Left ventricle myocardium superior (tissue), 1 donor: ENCODE measurements around the gene TIAM1. TPM values are rescaled to one million over a fixed set of nuclear protein-coding genes. Genes with fewer than 3 reads are reported as not detected.

Experiments
- ATAC-seq: fragments of 200-7000 bp; cut with Tn5 transposase; one replicate; pipeline ENCODE4 v1.9.1; 2020; ENCODE audit warnings: mild to moderate bottlenecking, moderate library complexity
- DNase-seq: peaks from one replicate; pipeline ENCODE4 v3.0.0-alpha.2; 2020
- intact Hi-C: fragments of 100-400 bp; cut with micrococcal nuclease; formaldehyde crosslinking; loops from one replicate; pipeline ENCODE4 v1.11.0; 2022
- total RNA-seq: library from RNA; stranded (reverse); fragmentation: NEBNext Ultra II Directional; extraction: Animal tissue kit (Norgen Biotek cat#: 25700); gene quantifications from one replicate; pipeline ENCODE4 v1.2.1, GENCODE V29; 2021
- donor health status: DM: no; HTN: yes; CAD: no; lungs with severe emphysema.

The TIAM1 gene
- total RNA-seq, 1 donor from 2014 or later: 1.8 TPM

DNA sequence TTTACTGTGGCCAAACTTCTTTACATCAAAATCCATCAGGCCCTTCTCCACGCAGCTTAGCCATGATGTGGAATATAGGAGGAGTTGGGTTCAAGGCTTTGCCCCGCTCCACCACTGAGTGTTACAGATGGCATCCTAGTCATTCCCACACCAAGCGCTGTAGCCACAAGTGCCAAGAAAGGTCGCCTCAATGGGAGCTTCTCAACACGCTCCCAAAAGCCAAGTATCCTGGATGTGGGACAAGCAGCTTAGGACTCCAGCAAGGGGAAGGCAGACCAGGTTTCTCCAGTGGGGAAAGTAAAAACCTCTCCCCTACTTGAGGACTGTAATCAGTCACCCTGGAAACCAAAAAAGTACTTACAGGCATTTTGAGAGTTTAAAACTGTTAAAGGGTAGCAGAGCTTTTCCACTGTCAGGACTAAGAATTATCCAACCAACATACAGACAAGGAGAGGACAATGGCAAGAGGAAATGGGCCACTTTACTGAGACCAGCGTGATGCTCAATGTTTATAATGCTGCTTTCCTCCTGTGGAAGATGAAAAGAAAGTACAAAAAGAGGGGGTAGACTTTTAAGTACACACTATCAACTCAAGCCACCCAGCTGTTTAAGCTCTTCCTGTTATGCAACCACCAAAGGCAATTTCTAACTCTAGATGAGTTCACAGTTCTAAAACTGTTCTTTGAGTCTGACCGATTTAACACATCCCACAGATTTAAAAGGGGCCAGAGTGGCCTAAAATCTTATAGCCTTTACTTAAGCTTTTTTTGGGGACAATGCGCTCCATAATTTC lies 185.1 kb downstream of the TIAM1 start:
- intact Hi-C loops: no loop called here
- ATAC-seq: peak; percentile 70
- no peak for DNase-seq

GRCh38 chr21:31157756-31158155 lies 186.3 kb downstream of the TIAM1 start:
- intact Hi-C loops: no loop called here

DNA sequence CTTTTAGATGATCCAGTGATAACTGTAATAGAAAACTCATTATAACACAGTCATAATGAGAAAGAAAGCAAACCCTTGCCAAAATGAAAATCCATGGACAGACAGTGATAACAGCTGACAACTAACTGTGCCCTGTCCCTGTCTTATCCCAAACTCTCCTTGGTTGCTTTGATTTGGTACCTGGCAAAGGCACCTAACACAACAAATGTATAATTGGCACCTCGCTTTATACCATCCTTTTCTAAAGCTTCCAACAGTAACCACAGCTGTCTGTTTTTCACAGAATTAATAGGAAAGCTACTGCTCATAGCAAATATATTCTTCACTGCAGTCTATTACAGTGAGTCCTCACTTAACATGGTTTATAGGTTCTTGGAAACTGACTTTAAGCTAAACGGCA lies 187.4 kb downstream of the TIAM1 start:
- intact Hi-C loops: no loop called here

More at GRCh38 chr21:31157756-31158155, 186.3 kb downstream of the TIAM1 start:
- DNase-seq: no peak
- ATAC-seq: no peak

GRCh38 chr21:31156169-31156568 lies 187.9 kb downstream of the TIAM1 start:
- ATAC-seq (no peak), DNase-seq (no peak)
- intact Hi-C loops: no loop called here

More for the DNA sequence above, 187.4 kb downstream of the TIAM1 start:
- no peak for DNase-seq
- no peak for ATAC-seq

- intact Hi-C loops: no loop called here
- ATAC-seq (no peak), DNase-seq (no peak)
Measured at GRCh38 chr21:31151156-31152045, 192.7 kb downstream of the TIAM1 start.

GRCh38 chr21:31145274-31145673 lies 198.8 kb downstream of the TIAM1 start:
- ATAC-seq (no peak), DNase-seq (no peak)
- intact Hi-C loops: no loop called here

DNA sequence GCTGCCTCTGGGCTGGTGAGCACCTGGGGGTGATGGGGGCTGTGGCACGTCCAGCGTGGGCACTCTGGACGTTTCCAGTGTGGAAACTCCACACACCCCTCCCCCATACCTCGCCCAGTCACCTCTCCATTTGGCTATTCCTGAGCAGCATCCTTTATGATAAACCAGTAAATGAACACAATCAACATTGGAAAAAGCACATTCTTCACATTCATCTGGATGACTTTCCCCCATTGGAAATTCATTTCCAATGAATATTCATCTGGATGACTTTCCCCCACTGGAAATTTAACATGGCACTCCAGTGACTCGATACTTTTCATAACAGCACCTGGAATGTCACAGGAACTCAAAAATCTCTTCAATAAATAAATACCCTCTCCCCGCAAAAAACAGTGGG lies 201.0 kb downstream of the TIAM1 start:
- no peak for ATAC-seq
- intact Hi-C loops: no loop called here
- no peak for DNase-seq

DNA sequence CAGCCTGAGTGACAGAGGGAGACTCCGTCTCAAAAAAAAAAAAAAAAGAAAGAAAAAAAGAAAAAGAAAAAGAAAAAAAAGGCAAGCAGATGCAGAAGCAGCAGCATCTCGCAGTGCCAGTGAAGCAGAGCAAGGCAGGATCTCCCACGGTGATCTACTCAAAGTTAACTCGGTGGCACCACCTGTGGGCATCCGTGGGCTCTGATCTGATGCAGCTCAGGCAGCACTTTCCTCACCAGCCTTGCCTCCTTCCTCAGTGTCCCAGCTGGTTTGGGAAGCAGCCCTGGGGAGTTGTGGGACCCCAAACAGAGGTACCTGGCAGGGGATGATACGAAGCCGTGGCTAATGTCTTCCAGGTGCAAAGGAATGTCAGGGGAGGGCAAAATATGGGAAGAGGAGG lies 201.5 kb downstream of the TIAM1 start:
- intact Hi-C loops: no loop called here
- no peak for ATAC-seq
- DNase-seq: no peak

- ATAC-seq: no peak
- intact Hi-C loops: no loop called here
- no peak for DNase-seq
Measured at GRCh38 chr21:31141389-31142000, 202.6 kb downstream of the TIAM1 start.

GRCh38 chr21:31140676-31141075 lies 203.4 kb downstream of the TIAM1 start:
- ATAC-seq (no peak), DNase-seq (no peak)
- intact Hi-C loops: no loop called here

GRCh38 chr21:31140025-31140424 lies 204.0 kb downstream of the TIAM1 start:
- DNase-seq (no peak), ATAC-seq (no peak)
- intact Hi-C loops: no loop called here

GRCh38 chr21:31137960-31138359 lies 206.1 kb downstream of the TIAM1 start:
- intact Hi-C loops: no loop called here

DNA sequence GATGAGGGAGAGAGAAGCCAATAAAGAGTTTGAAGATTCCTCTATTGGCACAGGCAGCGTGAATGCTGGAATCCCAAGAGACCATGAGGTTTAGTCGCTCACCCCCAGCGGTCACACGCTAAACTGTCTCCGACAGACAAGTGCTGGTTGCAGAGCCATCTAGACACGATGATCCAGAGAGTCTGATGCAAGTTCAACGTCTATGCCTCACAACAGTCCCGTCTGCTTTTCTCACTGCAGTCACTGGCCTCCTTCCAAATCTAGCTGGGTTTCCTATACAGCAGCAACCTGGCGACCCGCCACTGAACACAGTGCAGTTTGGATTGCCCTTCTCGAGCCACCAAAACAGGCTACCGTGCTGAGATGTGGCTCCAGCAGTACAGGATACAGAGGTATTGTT lies 207.2 kb downstream of the TIAM1 start:
- no peak for DNase-seq
- intact Hi-C loops: no loop called here
- ATAC-seq: no peak

More at GRCh38 chr21:31137960-31138359, 206.1 kb downstream of the TIAM1 start:
- ATAC-seq: no peak
- no peak for DNase-seq

DNA sequence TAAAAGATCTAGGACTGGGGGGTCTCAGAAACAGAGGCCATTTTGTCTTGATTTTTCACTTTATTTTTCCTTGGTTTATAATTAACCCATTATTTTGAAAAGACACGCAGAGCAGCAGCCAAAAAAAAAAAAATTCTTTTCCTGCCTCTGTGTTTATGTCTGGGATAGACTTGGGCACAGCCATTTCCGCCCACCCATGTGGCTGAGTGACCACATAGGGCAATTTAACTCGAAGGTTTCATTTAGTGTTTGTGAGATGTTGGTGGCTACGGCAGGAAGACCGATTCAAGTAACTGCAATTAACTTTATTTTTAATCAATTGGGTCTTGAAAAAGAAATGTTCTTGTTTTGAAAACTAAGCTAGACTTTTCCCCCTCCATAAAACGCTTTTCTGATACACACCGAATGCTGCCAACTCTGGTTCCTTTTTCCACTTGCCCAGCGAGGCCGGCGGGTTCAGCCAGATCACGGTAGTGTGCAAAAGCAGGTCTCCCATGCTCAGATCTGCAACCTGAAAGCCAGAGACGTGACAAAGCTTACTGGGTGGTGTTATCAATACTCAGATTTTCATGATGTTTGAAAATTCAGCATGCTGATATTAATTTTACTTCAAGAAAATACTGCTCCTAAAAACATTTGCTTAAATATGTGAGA lies 208.4 kb downstream of the TIAM1 start:
- ATAC-seq (no peak), DNase-seq (no peak)
- intact Hi-C loops: no loop called here

DNA sequence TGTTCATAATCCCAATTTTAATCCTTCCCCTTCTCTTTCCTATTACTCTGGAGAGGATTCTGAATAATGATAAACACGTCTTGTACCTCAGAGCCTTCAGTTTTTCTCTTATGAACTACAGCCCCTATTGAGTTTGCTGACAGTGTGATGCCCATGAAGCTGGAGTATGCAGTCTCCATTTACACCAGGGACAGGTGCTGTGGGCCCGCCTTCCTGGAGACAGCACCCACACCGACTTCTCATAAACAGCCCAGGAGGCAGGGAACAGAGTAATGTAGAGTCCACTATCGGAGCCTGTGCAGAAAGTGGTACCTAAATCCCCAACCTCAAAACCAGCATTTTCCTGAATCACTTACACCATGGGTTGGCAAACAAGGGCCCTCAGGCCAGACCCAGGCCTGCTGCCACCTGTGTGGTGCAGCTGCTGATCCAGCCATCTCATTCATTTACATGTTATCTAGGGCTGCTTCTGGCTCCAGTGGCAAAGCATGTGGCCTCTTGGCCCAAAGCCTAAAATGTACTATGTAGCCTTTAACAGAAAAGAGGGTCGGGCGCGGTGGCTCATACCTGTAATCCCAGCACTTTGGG lies 210.7 kb downstream of the TIAM1 start:
- ATAC-seq: no peak
- intact Hi-C loops: no loop called here
- DNase-seq: no peak

- DNase-seq (no peak), ATAC-seq (no peak)
- intact Hi-C loops: no loop called here
Measured at GRCh38 chr21:31132574-31133242, 211.4 kb downstream of the TIAM1 start.

GRCh38 chr21:31130821-31131220 lies 213.2 kb downstream of the TIAM1 start:
- intact Hi-C loops: no loop called here
- no peak for ATAC-seq
- no peak for DNase-seq

GRCh38 chr21:31128234-31128633 lies 215.8 kb downstream of the TIAM1 start:
- ATAC-seq (no peak), DNase-seq (no peak)

GRCh38 chr21:31124010-31124409 lies 220.1 kb downstream of the TIAM1 start:
- ATAC-seq (peak; percentile 68), DNase-seq (no peak)

More at GRCh38 chr21:31128234-31128633, 215.8 kb downstream of the TIAM1 start:
- intact Hi-C loops: no loop called here

More at GRCh38 chr21:31124010-31124409, 220.1 kb downstream of the TIAM1 start:
- intact Hi-C loops: no loop called here
